ENCODE measurements around the gene IL17REL. TPM values are rescaled to one million over a fixed set of nuclear protein-coding genes. Genes with fewer than 3 reads are reported as not detected.

Gene IL17REL
- total and polyA plus RNA-seq, 5 donors from 2014 or later, result 0.07 to 0.57 TPM; not detected in 3

DNA sequence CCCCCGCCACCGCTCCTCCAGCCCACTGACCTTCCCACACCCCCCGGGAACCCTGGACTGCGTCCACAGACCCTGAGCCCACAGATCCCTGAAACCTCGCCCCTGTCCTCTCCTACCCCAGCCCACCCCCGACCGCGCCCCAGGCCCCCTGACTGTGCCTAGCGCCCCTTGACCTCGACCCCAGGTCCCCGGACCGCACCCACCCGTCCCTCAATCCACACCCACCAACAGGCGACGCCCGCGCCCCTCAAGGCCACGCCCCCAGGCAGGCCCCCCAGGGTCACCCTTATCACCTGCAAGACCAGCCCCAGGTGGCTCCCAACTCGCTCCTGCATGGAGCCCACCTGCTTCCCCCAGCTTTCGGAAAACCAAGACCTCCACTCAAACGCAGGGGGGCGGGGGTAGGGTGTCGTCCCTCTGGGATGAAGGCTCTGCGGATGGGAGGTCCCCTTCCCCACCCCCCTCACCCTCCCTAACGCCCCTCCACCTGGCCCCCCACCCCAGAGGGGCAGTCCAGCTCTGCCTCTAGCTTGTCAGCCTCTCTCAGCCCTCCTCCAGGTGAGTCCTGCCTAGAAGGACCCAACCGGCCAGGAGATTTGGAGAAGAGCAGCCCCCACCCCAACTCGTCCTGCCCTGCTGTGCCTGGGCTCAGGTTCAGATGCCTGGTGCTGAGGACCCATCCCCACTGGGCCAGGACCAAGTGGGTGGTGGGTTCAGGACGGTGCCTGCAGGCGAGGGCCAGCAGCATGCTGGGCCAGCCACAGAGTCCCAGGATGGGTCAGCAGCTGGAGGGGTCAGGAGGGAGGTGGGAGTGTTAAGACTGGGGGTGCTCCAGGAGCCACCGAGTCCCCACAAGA, 3.1 kb upstream of the IL17REL start:
- DNase-seq, result no peak
- H3K27ac ChIP-seq (ENCODE audit: insufficient read depth, low read length, poor library complexity, severe bottlenecking), result no peak overlapping the region
- ATAC-seq (ENCODE audit: low read depth in 2 of 2), result no peak
- no peaks in the 10 kb centered on the region for H3K27me3 ChIP-seq (ENCODE audit: control insufficient read depth, insufficient read depth, low read length)
- Mint-ChIP-seq H3K27ac (no peak overlapping the region), H3K4me3 (peak overlapping the region in 2 of 4 donors; percentile 25 to 48), H3K36me3 (no peaks in the 10 kb centered on the region), H3K27me3 (peaks cover 4% of the 10 kb centered on the region), H3K9me3 (no peaks in the 10 kb centered on the region), H3K4me1 (peaks cover 9 to 51% (median 22%) of the 10 kb centered on the region in 4 donors)
- H3K4me1 ChIP-seq (ENCODE audit: control insufficient read depth, insufficient read depth, low read length, poor library complexity, severe bottlenecking), result peaks cover 67% of the 10 kb centered on the region
- no peaks in the 10 kb centered on the region for H3K9me3 ChIP-seq (ENCODE audit: control insufficient read depth in 2 of 2, low read length in 2 of 2)
- H3K36me3 ChIP-seq (ENCODE audit: control insufficient read depth, insufficient read depth, low read length), result no peaks in the 10 kb centered on the region
- H3K4me3 ChIP-seq (ENCODE audit: low read depth, low read length), result no peak overlapping the region

DNA sequence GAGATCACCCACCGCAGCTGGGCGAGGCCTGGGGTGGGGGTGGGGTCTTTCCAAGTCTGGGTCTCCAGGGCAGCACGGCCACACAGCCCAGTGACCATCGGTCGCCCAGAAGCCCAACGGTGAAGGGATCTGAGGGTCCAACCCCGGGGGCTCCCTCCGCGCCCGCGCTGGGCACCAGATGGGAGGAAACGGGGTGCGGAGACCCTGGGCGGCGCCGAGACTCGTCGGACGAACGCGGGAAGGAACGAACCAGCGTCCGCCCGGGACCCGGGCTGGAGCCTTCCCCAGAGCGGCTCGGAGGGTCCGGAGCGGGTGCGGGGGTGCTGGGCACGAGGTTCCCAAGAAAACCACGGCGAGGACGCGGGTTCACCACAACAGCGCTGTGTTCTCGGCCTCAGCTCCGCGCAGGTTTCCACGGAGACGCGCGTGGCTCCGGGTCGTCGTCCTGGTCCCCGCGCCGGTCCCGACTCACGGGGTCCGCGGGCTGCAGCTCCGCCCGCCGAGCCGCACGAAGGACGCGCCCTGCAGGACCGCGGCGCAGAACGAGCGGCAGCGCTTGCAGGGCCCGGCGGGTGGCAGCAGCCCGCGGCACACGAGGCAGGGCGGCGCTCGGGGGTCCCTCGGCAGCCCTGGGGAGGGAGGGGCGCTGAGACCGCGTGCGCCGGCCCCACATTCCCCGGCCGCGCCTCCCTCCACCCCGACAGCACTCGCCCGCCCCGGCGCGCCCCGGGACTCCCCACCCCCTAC, 2.3 kb upstream of the IL17REL start:
- ATAC-seq (ENCODE audit: low read depth in 2 of 2) (no peak), DNase-seq (peak in 1 of 3 donors; percentile 26)
- no peaks in the 10 kb centered on the region for H3K36me3 Mint-ChIP-seq
- H3K27me3 Mint-ChIP-seq, result peaks cover 4% of the 10 kb centered on the region
- H3K36me3 ChIP-seq (ENCODE audit: control insufficient read depth, insufficient read depth, low read length), result no peaks in the 10 kb centered on the region
- H3K4me3 Mint-ChIP-seq, result no peak overlapping the region
- peaks cover 74% of the 10 kb centered on the region for H3K4me1 ChIP-seq (ENCODE audit: control insufficient read depth, insufficient read depth, low read length, poor library complexity, severe bottlenecking)
- H3K4me3 ChIP-seq (ENCODE audit: low read depth, low read length), result no peak overlapping the region
- peaks cover 9 to 51% (median 22%) of the 10 kb centered on the region in 4 donors for H3K4me1 Mint-ChIP-seq
- H3K9me3 Mint-ChIP-seq, result no peaks in the 10 kb centered on the region
- H3K9me3 ChIP-seq (ENCODE audit: control insufficient read depth in 2 of 2, low read length in 2 of 2), result no peaks in the 10 kb centered on the region
- no peak overlapping the region for H3K27ac Mint-ChIP-seq
- no peaks in the 10 kb centered on the region for H3K27me3 ChIP-seq (ENCODE audit: control insufficient read depth, insufficient read depth, low read length)
- no peak overlapping the region for H3K27ac ChIP-seq (ENCODE audit: insufficient read depth, low read length, poor library complexity, severe bottlenecking)

DNA sequence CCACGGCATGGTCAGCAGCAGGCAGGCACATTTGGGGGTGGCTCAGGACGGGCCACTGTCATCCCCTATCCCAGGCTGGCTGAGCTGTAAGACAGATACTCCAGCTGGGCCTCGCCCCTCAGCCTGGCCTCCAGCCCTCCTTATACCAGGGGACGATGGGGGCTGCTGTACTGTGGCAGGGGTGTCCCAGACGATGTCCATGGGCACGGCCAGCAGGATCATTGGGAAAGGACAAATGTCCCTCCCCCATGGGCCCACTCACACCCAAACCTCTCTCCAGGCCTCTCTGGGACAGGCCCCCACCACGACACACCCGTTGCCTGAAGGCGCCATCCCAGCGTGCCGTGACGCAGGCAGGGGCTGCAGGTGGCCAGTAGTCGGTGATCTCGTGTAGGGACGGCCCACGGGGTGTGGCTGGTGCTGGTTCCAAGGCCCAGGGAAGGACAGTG, 1.5 kb upstream of the IL17REL start:
- Histone ChIP-seq H3K27ac (ENCODE audit: insufficient read depth, low read length, poor library complexity, severe bottlenecking) (no peak overlapping the region), H3K4me3 (ENCODE audit: low read depth, low read length) (no peak overlapping the region), H3K4me1 (ENCODE audit: control insufficient read depth, insufficient read depth, low read length, poor library complexity, severe bottlenecking) (peaks cover 74% of the 10 kb centered on the region), H3K27me3 (ENCODE audit: control insufficient read depth, insufficient read depth, low read length) (no peaks in the 10 kb centered on the region), H3K9me3 (ENCODE audit: control insufficient read depth in 2 of 2, low read length in 2 of 2) (no peaks in the 10 kb centered on the region), H3K36me3 (ENCODE audit: control insufficient read depth, insufficient read depth, low read length) (no peaks in the 10 kb centered on the region)
- peaks cover 7 to 49% (median 19%) of the 10 kb centered on the region in 4 donors for H3K4me1 Mint-ChIP-seq
- ATAC-seq (ENCODE audit: low read depth in 2 of 2), result no peak
- H3K27me3 Mint-ChIP-seq, result peaks cover 4% of the 10 kb centered on the region
- no peak for DNase-seq
- H3K4me3 Mint-ChIP-seq, result peak overlapping the region; percentile 9 to 54 (median 36)
- peak overlapping the region in 1 of 3 donors; percentile 26 for H3K27ac Mint-ChIP-seq
- H3K9me3 Mint-ChIP-seq, result no peaks in the 10 kb centered on the region
- no peaks in the 10 kb centered on the region for H3K36me3 Mint-ChIP-seq

DNA sequence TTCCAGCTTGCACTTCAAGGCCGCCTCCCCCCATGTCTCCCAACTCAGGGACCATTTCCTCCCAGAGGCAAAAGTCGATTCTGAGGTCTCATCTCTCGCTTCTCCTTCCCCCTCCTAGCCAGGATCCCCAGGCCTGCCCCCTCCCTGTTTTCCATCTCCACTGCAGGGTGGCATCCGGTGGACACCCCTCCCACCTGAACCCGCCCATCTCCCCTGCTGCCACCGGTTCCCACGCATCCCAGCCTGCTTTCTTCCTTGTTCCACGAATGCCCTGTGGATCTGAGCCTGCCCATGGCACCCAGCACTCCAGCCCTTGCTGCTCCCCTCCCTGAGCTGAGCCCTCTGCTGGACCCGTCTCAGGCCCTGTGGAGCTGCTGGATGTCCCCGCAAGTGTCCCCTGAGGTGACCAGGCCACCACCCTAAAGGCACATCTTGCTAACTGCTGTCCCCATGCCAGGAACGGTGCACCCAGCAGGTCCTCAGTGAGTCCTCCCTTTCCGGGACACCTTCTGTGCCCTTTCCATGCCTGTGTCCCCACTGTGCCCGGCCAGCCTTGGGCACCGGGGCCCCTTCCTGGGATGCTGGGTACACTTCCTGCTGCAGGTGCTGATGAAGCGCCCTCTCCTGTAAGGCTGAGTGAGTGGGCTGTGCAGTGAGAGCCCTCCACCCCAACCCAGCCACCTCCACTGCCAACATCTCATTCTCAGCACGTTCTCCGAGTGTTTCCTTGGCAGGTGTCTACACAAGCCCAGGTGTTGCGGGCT, 936 bp downstream of the IL17REL start:
- Histone ChIP-seq H3K4me1 (ENCODE audit: control insufficient read depth, insufficient read depth, low read length, poor library complexity, severe bottlenecking) (peaks cover 54% of the 10 kb centered on the region), H3K27ac (ENCODE audit: insufficient read depth, low read length, poor library complexity, severe bottlenecking) (peak overlapping the region; percentile 77), H3K9me3 (ENCODE audit: control insufficient read depth in 2 of 2, low read length in 2 of 2) (no peaks in the 10 kb centered on the region), H3K36me3 (ENCODE audit: control insufficient read depth, insufficient read depth, low read length) (no peaks in the 10 kb centered on the region), H3K4me3 (ENCODE audit: low read depth, low read length) (no peak overlapping the region), H3K27me3 (ENCODE audit: control insufficient read depth, insufficient read depth, low read length) (no peaks in the 10 kb centered on the region)
- no peaks in the 10 kb centered on the region for H3K9me3 Mint-ChIP-seq
- ATAC-seq (ENCODE audit: low read depth in 2 of 2), result no peak
- H3K36me3 Mint-ChIP-seq, result no peaks in the 10 kb centered on the region
- peak overlapping the region; percentile 29 to 89 (median 76) for H3K27ac Mint-ChIP-seq
- H3K4me1 Mint-ChIP-seq, result peaks cover 0 to 28% (median 5%) of the 10 kb centered on the region in 4 donors
- H3K4me3 Mint-ChIP-seq, result peak overlapping the region; percentile 56 to 79 (median 70)
- no peak for DNase-seq
- H3K27me3 Mint-ChIP-seq, result peaks cover 4% of the 10 kb centered on the region

DNA sequence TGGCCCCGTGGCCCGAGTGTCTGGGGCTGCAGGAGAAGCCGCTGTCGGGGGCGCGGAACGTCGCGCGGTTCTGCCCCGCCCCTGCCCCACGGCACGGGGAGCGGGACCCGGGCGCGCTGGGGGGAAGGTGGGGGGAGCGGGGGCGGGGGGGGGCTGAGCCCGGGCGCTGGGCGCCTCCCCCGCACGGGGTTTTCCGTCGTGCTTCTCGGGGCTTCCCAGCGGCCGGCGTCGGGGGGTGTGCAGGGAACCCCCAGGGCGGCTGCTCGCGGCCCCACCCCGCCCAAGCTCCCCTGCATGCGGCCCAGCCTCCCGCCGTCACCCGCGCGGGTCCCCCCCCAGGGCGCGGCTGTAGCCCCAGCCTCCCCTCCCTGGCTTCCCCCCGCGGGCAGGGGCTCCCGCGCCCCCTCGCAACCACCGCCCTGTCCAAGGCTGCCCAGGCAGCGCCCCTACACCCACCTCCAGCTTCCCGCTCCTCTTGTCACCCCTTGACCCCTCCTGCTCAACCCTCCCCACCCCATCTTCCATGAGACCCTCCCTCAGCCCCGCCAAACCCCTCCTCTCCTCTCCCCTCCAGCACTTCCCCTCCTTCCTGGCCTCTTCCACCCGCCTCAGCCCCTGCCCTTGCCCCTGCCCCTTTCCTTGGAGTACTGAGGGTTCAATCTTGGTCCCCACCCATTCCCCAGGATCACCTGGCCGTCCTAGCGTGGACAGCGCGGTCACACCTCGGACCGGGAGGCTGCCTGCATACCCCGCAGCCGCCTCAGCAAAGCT, 1.7 kb downstream of the IL17REL start:
- peak overlapping the region; percentile 29 to 74 (median 55) for H3K27ac Mint-ChIP-seq

DNA sequence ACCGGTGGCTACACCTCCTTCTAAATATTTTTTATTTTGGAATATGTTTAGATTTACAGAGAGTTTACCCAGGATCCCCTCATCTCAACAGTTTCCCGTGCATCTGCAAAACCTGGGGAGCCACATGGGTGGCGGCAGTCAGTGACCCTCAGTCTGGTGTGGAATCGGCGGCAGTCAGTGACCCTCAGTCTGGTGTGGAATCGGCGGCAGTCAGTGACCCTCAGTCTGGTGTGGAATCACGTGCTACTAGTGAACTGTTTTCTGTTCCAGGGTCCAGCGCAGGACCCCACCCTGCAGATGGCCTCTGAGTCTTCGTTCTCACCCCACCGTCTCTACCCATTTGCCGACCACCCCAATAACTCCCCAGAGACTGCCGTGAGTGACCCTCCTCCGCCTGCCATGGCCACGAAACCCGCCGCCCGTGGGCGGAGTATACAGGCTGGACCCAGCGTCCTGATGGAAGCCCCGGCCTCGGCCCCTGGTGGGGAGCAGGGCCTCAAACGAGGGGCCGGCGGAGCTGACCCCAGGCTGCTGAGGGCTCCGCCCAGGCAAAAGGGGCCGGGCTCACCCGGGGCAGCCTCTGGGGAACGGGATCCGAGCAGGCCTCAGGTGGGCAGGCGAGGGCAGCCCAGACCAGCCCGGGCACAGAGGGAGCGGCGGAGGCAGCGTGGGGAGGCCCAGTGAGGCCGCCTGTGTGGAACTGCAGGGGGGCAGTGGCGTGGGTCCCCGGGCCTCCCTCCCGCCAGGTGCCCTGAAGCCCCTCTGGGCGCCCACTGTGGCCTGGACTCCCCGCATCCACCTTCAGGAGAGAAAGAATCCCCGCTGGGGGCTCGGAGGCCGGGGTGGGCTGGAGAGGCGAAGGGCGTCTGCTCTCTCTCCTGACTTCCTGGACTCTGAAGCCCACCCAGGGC, 2.5 kb downstream of the IL17REL start:
- no peak for DNase-seq
- Mint-ChIP-seq H3K27me3 (peaks cover 4% of the 10 kb centered on the region), H3K4me1 (peaks cover 0 to 25% (median 5%) of the 10 kb centered on the region in 4 donors), H3K27ac (peak overlapping the region in 1 of 3 donors; percentile 69), H3K9me3 (no peaks in the 10 kb centered on the region), H3K36me3 (no peaks in the 10 kb centered on the region), H3K4me3 (peak overlapping the region in 3 of 4 donors; percentile 31 to 63 (median 51))
- ATAC-seq (ENCODE audit: low read depth in 2 of 2), result no peak
- no peak overlapping the region for H3K4me3 ChIP-seq (ENCODE audit: low read depth, low read length)
- H3K27ac ChIP-seq (ENCODE audit: insufficient read depth, low read length, poor library complexity, severe bottlenecking), result no peak overlapping the region
- peaks cover 40% of the 10 kb centered on the region for H3K4me1 ChIP-seq (ENCODE audit: control insufficient read depth, insufficient read depth, low read length, poor library complexity, severe bottlenecking)
- no peaks in the 10 kb centered on the region for H3K27me3 ChIP-seq (ENCODE audit: control insufficient read depth, insufficient read depth, low read length)
- no peaks in the 10 kb centered on the region for H3K9me3 ChIP-seq (ENCODE audit: control insufficient read depth in 2 of 2, low read length in 2 of 2)
- H3K36me3 ChIP-seq (ENCODE audit: control insufficient read depth, insufficient read depth, low read length), result no peaks in the 10 kb centered on the region

More for the DNA sequence above, 1.7 kb downstream of the IL17REL start:
- peak overlapping the region in 3 of 4 donors; percentile 44 to 79 (median 68) for H3K4me3 Mint-ChIP-seq
- no peaks in the 10 kb centered on the region for H3K9me3 Mint-ChIP-seq
- ATAC-seq (ENCODE audit: low read depth in 2 of 2) (peak; percentile 39 to 52), DNase-seq (peak in 2 of 3 donors; percentile 47 to 63)
- H3K36me3 Mint-ChIP-seq, result no peaks in the 10 kb centered on the region
- peaks cover 0 to 25% (median 5%) of the 10 kb centered on the region in 4 donors for H3K4me1 Mint-ChIP-seq
- Histone ChIP-seq H3K27ac (ENCODE audit: insufficient read depth, low read length, poor library complexity, severe bottlenecking) (peak overlapping the region; percentile 77), H3K36me3 (ENCODE audit: control insufficient read depth, insufficient read depth, low read length) (no peaks in the 10 kb centered on the region), H3K27me3 (ENCODE audit: control insufficient read depth, insufficient read depth, low read length) (no peaks in the 10 kb centered on the region), H3K9me3 (ENCODE audit: control insufficient read depth in 2 of 2, low read length in 2 of 2) (no peaks in the 10 kb centered on the region), H3K4me3 (ENCODE audit: low read depth, low read length) (no peak overlapping the region), H3K4me1 (ENCODE audit: control insufficient read depth, insufficient read depth, low read length, poor library complexity, severe bottlenecking) (peaks cover 46% of the 10 kb centered on the region)
- H3K27me3 Mint-ChIP-seq, result peaks cover 4% of the 10 kb centered on the region
